HS-27A (cell line): ENCODE data around the gene KLRF1.
"Not testable (repeated sequence)": the region's sequence is repeated elsewhere in the genome, so short reads cannot be mapped to it uniquely, and the experiment has no call there.

Source experiments
- DNase-seq: peaks from one replicate; pipeline ENCODE4 v3.0.0-alpha.2; 2012; ENCODE audit warnings: low read depth, missing footprints

KLRF1 gene

GRCh38 chr12:9869307-9870161 is 42.3 kb downstream of the KLRF1 start, which contains the start of gene CLEC2B:
Gene CLEC2B, minus strand, starts transcription at chr12:9869354.
- DNase-seq, result no peak

DNA sequence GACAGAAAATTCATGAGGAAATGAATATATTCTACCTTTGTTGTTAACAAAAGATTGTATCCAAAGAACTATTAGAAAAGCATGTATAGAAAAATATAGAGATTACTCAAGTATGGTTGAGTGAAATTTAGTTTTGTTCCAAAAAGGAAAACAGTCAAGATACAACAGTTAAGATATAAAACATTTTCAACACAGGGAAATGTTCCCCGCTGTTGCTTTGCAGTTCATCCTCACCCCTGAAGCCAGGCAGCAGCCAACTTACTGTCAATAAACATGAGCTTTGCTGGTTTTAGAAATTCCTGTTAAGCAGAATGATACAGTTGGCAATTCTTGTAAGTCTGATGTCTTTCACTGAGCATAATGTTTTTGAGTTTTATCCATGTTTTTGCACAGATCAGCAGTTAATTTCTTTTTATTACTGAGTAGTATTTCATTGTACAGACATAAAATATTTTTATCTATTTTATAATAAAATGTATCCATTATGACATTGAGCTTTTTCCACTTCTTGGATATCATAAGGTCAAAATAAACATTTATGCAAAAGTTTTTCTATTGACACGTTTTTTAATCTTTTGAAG is 43.1 kb downstream of the KLRF1 start:
- DNase-seq, result no peak

DNA sequence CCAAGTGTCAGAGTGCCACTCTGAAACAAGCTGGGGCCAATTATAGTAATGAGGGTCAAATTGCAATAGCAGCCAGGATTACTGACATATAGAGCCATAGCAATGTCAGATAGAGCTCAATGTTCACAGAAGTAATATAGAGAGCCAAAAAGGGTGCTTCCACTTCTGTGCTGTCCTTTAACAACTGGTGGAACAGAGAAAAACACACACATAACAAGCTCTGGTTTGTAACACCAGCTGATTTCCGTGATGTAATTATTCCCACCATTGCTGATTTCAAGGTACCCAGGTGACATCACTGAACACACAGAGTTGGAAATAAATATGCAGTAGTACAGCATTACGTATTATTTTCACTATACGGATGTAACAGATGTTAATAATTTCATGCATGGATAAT is 44.9 kb downstream of the KLRF1 start:
- no peak for DNase-seq

DNA sequence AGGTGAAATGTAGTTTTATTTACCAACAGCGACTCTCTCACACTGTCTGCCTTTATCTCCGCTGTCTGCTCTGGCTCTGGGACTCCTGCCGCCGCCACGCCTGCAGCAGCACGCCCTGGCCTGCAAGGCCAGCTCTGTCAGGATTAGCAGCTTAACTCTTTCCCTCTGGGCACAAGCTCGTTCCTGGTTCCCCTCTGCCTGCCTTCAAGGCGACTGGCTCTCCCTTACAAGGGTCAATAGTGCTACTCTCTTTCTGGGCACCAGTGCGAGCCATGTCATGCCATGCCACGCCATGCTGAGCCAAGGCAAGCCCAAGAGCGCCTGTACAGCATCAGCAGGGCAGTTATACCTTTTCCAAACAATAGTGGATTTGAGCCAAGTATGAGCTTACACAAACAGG is 45.5 kb downstream of the KLRF1 start:
- no peak for DNase-seq

GRCh38 chr12:9876120-9876519 is 48.8 kb downstream of the KLRF1 start:
- DNase-seq, result not testable (repeated sequence)

GRCh38 chr12:9880532-9881078 is 53.3 kb downstream of the KLRF1 start:
- no peak for DNase-seq

- no peak for DNase-seq
These were observed 54.0 kb downstream of the KLRF1 start, which contains the start of gene KLRF2 for GRCh38 chr12:9881246-9881645. Gene KLRF2, plus strand, starts transcription at chr12:9881489. Its CDS starts 107 bp downstream, at chr12:9881596.

GRCh38 chr12:9881988-9882387 is 54.7 kb downstream of the KLRF1 start:
- DNase-seq, result no peak

DNA sequence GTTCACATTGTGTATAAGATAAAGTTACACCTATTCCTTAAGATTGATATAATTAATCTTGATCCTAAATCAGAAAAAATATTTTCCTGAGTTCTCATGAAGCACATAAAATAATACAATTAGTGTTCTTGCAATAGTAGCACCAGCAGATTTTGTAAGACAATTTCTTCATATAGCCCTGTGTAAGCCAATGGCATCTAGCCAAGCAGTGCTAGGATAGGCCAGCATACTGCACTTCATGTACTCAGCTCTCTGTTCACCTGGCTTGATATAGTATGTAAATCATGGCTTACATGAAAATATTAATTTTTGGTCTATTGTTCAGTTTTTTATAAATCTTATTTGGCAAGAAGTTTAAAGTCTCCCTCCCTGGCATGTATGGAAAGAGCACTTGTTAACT is 55.9 kb downstream of the KLRF1 start:
- no peak for DNase-seq

GRCh38 chr12:9888665-9889273 is 61.5 kb downstream of the KLRF1 start:
- no peak for DNase-seq
